ENCODE results near the gene TRIO.

TRIO gene

GRCh38 chr5:14118551-14119320 is 24.4 kb upstream of the TRIO start:
- no peak overlapping the region for H3K4me2 ChIP-seq (ENCODE audit: low read length)
- no peak overlapping the region for H3K27ac ChIP-seq (ENCODE audit: low read depth, low read length)
- TF ChIP-seq, protein P1, sequence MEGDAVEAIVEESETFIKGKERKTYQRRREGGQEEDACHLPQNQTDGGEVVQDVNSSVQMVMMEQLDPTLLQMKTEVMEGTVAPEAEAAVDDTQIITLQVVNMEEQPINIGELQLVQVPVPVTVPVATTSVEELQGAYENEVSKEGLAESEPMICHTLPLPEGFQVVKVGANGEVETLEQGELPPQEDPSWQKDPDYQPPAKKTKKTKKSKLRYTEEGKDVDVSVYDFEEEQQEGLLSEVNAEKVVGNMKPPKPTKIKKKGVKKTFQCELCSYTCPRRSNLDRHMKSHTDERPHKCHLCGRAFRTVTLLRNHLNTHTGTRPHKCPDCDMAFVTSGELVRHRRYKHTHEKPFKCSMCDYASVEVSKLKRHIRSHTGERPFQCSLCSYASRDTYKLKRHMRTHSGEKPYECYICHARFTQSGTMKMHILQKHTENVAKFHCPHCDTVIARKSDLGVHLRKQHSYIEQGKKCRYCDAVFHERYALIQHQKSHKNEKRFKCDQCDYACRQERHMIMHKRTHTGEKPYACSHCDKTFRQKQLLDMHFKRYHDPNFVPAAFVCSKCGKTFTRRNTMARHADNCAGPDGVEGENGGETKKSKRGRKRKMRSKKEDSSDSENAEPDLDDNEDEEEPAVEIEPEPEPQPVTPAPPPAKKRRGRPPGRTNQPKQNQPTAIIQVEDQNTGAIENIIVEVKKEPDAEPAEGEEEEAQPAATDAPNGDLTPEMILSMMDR (IDR thresholded peaks at IDR 0.05; ENCODE audit: low read depth, low read length, poor library complexity, severe bottlenecking), result no peak
- TF ChIP-seq EZH2phosphoT487 (IDR thresholded peaks at IDR 0.05; ENCODE audit: borderline replicate concordance, low read length), result no peak

DNA sequence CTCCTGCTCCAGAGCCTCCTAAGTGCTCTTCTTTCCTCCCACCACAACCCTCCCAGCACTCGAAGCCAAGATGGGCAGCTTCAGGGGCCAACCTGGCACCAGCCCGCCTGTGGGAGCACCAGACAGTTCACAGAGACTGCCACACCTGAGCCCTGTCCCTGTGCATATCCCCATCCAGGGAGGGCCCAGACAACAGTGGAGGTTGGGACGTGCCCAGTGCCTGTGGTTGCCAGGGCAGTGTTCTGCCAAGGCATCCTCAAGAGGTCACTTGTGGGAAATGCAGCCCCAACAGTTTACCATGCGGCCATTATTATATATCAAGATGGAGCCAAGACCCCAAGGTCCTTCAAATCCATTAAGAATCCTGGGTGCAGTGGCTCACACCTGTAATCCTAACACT is 23.0 kb upstream of the TRIO start:
- Histone ChIP-seq H3K4me2 (ENCODE audit: low read length) (no peak overlapping the region), H3K27ac (ENCODE audit: low read depth, low read length) (no peak overlapping the region), H4K20me1 (ENCODE audit: control insufficient read depth, insufficient read depth, low read depth, low read length) (no peaks in the 10 kb centered on the region), H3F3A (ENCODE audit: control insufficient read depth, insufficient read depth) (no peaks in the 10 kb centered on the region), H3K9me2 (replicated peaks; ENCODE audit: control insufficient read depth, low read length) (no peaks in the 10 kb centered on the region), H3K79me2 (ENCODE audit: control insufficient read depth, low read length) (no peaks in the 10 kb centered on the region), H3K9me3 (ENCODE audit: control insufficient read depth, insufficient read depth, low read length) (no peaks in the 10 kb centered on the region), H3K4me3 (ENCODE audit: low read length) (no peak overlapping the region), H3K4me1 (ENCODE audit: control insufficient read depth, low read length) (no peaks in the 10 kb centered on the region), H3K27me3 (ENCODE audit: control insufficient read depth, low read length) (peaks cover 12% of the 10 kb centered on the region; the same call in 1 of the 2 replicates), H3K36me3 (ENCODE audit: control insufficient read depth, low read length) (no peaks in the 10 kb centered on the region)
- TF ChIP-seq EZH2phosphoT487 (IDR thresholded peaks at IDR 0.05; ENCODE audit: borderline replicate concordance, low read length), result no peak
- TF ChIP-seq, protein P1 (IDR thresholded peaks at IDR 0.05; ENCODE audit: low read depth, low read length, poor library complexity, severe bottlenecking), result no peak

More at GRCh38 chr5:14118551-14119320, 24.4 kb upstream of the TRIO start:
- no peaks in the 10 kb centered on the region for H3K9me2 ChIP-seq (replicated peaks; ENCODE audit: control insufficient read depth, low read length)
- H3K36me3 ChIP-seq (ENCODE audit: control insufficient read depth, low read length), result no peaks in the 10 kb centered on the region
- H3K9me3 ChIP-seq (ENCODE audit: control insufficient read depth, insufficient read depth, low read length), result no peaks in the 10 kb centered on the region
- no peaks in the 10 kb centered on the region for H3K4me1 ChIP-seq (ENCODE audit: control insufficient read depth, low read length)
- no peaks in the 10 kb centered on the region for H3K79me2 ChIP-seq (ENCODE audit: control insufficient read depth, low read length)
- peaks cover 12% of the 10 kb centered on the region; the same call in 1 of the 2 replicates for H3K27me3 ChIP-seq (ENCODE audit: control insufficient read depth, low read length)
- H3F3A ChIP-seq (ENCODE audit: control insufficient read depth, insufficient read depth), result no peaks in the 10 kb centered on the region
- H4K20me1 ChIP-seq (ENCODE audit: control insufficient read depth, insufficient read depth, low read depth, low read length), result no peaks in the 10 kb centered on the region
- H3K4me3 ChIP-seq (ENCODE audit: low read length), result no peak overlapping the region

DNA sequence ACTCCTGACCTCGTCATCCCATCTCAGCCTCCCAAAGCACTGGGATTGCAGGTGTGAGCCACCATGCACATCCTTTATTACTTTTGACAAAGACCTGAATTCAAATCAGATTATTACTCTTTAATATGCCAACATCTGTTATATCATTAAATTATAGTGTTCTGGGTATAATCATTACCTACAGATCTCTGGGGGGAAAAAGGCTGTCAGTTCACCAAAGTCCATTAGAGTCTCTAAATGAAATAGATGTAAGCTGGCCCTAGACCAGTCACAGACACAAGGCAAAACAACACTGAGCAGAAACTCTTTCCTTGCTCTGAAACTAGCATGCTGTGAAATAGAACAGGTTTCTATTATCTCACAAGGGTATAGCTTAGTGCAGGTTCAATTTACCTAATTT is 21.6 kb upstream of the TRIO start:
- Histone ChIP-seq H3K79me2 (ENCODE audit: control insufficient read depth, low read length) (no peaks in the 10 kb centered on the region), H3K27ac (ENCODE audit: low read depth, low read length) (no peak overlapping the region), H3K36me3 (ENCODE audit: control insufficient read depth, low read length) (no peaks in the 10 kb centered on the region), H3K4me1 (ENCODE audit: control insufficient read depth, low read length) (no peaks in the 10 kb centered on the region), H3F3A (ENCODE audit: control insufficient read depth, insufficient read depth) (no peaks in the 10 kb centered on the region), H3K4me3 (ENCODE audit: low read length) (no peak overlapping the region), H3K9me2 (replicated peaks; ENCODE audit: control insufficient read depth, low read length) (no peaks in the 10 kb centered on the region), H4K20me1 (ENCODE audit: control insufficient read depth, insufficient read depth, low read depth, low read length) (no peaks in the 10 kb centered on the region), H3K4me2 (ENCODE audit: low read length) (no peak overlapping the region), H3K9me3 (ENCODE audit: control insufficient read depth, insufficient read depth, low read length) (no peaks in the 10 kb centered on the region), H3K27me3 (ENCODE audit: control insufficient read depth, low read length) (peaks cover 10% of the 10 kb centered on the region; the same call in 1 of the 2 replicates)
- no peak for TF ChIP-seq EZH2phosphoT487 (IDR thresholded peaks at IDR 0.05; ENCODE audit: borderline replicate concordance, low read length)
- TF ChIP-seq, protein P1 (IDR thresholded peaks at IDR 0.05; ENCODE audit: low read depth, low read length, poor library complexity, severe bottlenecking), result no peak
